ENCODE results near the gene STRADA.

The STRADA gene

GRCh38 chr17:63686138-63686685, 55.4 kb downstream of the STRADA start:
- no peak for DNase-seq (ENCODE audit: low read depth in 2 of 2, low spot score in 1 of 2)

GRCh38 chr17:63685578-63685977, 56.0 kb downstream of the STRADA start:
- no peak for DNase-seq (ENCODE audit: low read depth in 2 of 2, low spot score in 1 of 2)

- DNase-seq (ENCODE audit: low read depth in 2 of 2, low spot score in 1 of 2), result no peak
Measured at GRCh38 chr17:63685041-63685440, 56.6 kb downstream of the STRADA start.

- no peak for DNase-seq (ENCODE audit: low read depth in 2 of 2, low spot score in 1 of 2)
Measured at GRCh38 chr17:63682981-63683380, 58.6 kb downstream of the STRADA start.

GRCh38 chr17:63682441-63682840, 59.2 kb downstream of the STRADA start:
- no peak for DNase-seq (ENCODE audit: low read depth in 2 of 2, low spot score in 1 of 2)

GRCh38 chr17:63681530-63681929, 60.1 kb downstream of the STRADA start:
- DNase-seq (ENCODE audit: low read depth in 2 of 2, low spot score in 1 of 2), result no peak

- no peak for DNase-seq (ENCODE audit: low read depth in 2 of 2, low spot score in 1 of 2)
Measured at GRCh38 chr17:63680700-63681099, 60.9 kb downstream of the STRADA start.

GRCh38 chr17:63679214-63679613, 62.4 kb downstream of the STRADA start:
- DNase-seq (ENCODE audit: low read depth in 2 of 2, low spot score in 1 of 2), result no peak

GRCh38 chr17:63676584-63676983, 65.0 kb downstream of the STRADA start:
- no peak for DNase-seq (ENCODE audit: low read depth in 2 of 2, low spot score in 1 of 2)

GRCh38 chr17:63675607-63676546, 65.7 kb downstream of the STRADA start:
- no peak for DNase-seq (ENCODE audit: low read depth in 2 of 2, low spot score in 1 of 2)

- no peak for DNase-seq (ENCODE audit: low read depth in 2 of 2, low spot score in 1 of 2)
Measured at GRCh38 chr17:63675231-63675606, 66.4 kb downstream of the STRADA start.

- DNase-seq (ENCODE audit: low read depth in 2 of 2, low spot score in 1 of 2), result no peak
Measured at GRCh38 chr17:63672856-63673255, 68.7 kb downstream of the STRADA start.

GRCh38 chr17:63665527-63666214, 75.9 kb downstream of the STRADA start:
- no peak for DNase-seq (ENCODE audit: low read depth in 2 of 2, low spot score in 1 of 2)

GRCh38 chr17:63659850-63660249, 81.7 kb downstream of the STRADA start:
- DNase-seq (ENCODE audit: low read depth in 2 of 2, low spot score in 1 of 2), result no peak

GRCh38 chr17:63658366-63658765, 83.2 kb downstream of the STRADA start:
- no peak for DNase-seq (ENCODE audit: low read depth in 2 of 2, low spot score in 1 of 2)

GRCh38 chr17:63657786-63658185, 83.8 kb downstream of the STRADA start:
- DNase-seq (ENCODE audit: low read depth in 2 of 2, low spot score in 1 of 2), result no peak

- no peak for DNase-seq (ENCODE audit: low read depth in 2 of 2, low spot score in 1 of 2)
Measured at GRCh38 chr17:63653050-63653449, 88.5 kb downstream of the STRADA start.

All from stimulated activated CD8-positive, alpha-beta memory T cell treated with anti-CD3 and anti-CD28 coated beads, Interleukin-4, amount 100 ng/mL, for 1 hour (primary cell).